Thyroid gland (tissue), 4 donors: ENCODE results near the gene ADCYAP1R1. TPM values are rescaled to one million over a fixed set of nuclear protein-coding genes. Genes with fewer than 3 reads are reported as not detected.

Source experiments
- DNase-seq, 2 donors: peaks; one replicate each; pipeline ENCODE4 v3.0.0-alpha.2; 2019
- H3K27ac ChIP-seq, 3 donors: fragments of 200-600 bp; sonication (generic); 1 replicate in 2 of 3; 2 replicates in 1 of 3; pipeline ENCODE4 v1.5.1; 2016 to 2019; ENCODE audit warnings: mild to moderate bottlenecking in 1 of 3, moderate library complexity in 1 of 3
- H3K27me3 ChIP-seq: fragments of 200-600 bp; sonication (generic); one replicate; pipeline ENCODE4 v1.5.1; 2019
- H3K36me3 ChIP-seq, 2 donors: fragments of 200-600 bp; sonication (generic); one replicate each; pipeline ENCODE4 v1.5.1; 2016 to 2019
- H3K4me1 ChIP-seq, 2 donors: fragments of 200-600 bp; sonication (generic); one replicate each; pipeline ENCODE4 v1.5.1; 2017 to 2019
- H3K4me3 ChIP-seq, 3 donors: fragments of 200-600 bp; sonication (generic); replicated peaks in 1 of 3; 1 replicate in 2 of 3; 2 replicates in 1 of 3; pipeline ENCODE4 v1.5.1; 2016; ENCODE audit warnings: mild to moderate bottlenecking in 1 of 3
- H3K9me3 ChIP-seq: fragments of 200-600 bp; sonication (generic); one replicate; pipeline ENCODE4 v1.5.1; 2017
- POLR2A ChIP-seq, 2 donors: fragments of 450-650 bp; IDR thresholded peaks; one replicate each; pipeline ENCODE4 v1.6.1; 2017; ENCODE audit warnings: antibody characterized with exemption in 2 of 2, mild to moderate bottlenecking in 2 of 2, moderate library complexity in 1 of 2
- WGBS, 2 donors: methylation state at CpG; one replicate each; pipeline ENCODE4 v1.1.5; 2017; 5-methylcytosine and 5-hydroxymethylcytosine counted together
- intact Hi-C: fragments of 100-400 bp; cut with DNase I; formaldehyde crosslinking; loops from one replicate; pipeline ENCODE4 v1.15.1; 2023
- total RNA-seq, 4 donors: library from RNA; depleted of rRNA; stranded (reverse); fragments of >200 nt; gene quantifications; one replicate each; pipeline ENCODE4 v1.2.3, GENCODE V29; 2016
- TF ChIP-seq, protein P1 (sequence below), 6 experiments: fragments of 200-600 bp in 3 of 6; fragments of 450-650 bp in 3 of 6; sonication (generic) in 3 of 6; IDR thresholded peaks; one replicate each; pipeline ENCODE4 v1.5.1; 2016 to 2019; ENCODE audit warnings: antibody characterized with exemption in 6 of 6, mild to moderate bottlenecking in 2 of 6, inconsistent platforms in 1 of 6, moderate library complexity in 1 of 6

ADCYAP1R1 gene
- total RNA-seq, 4 donors from 2014 or later, result 0.27 to 4.6 (median 2.5) TPM

GRCh38 chr7:31129067-31129466, 77.0 kb downstream of the ADCYAP1R1 start:
- Histone ChIP-seq H3K36me3 (no peaks in the 10 kb centered on the region), H3K4me1 (no peaks in the 10 kb centered on the region), H3K27ac (no peak overlapping the region), H3K27me3 (no peaks in the 10 kb centered on the region), H3K4me3 (no peak overlapping the region), H3K9me3 (no peaks in the 10 kb centered on the region)
- 75 to 88% methylated on average over 3 of the region's 3 CpGs for WGBS, 2 donors
- intact Hi-C loops, result no loop called here
- no peak for TF ChIP-seq POLR2A (IDR thresholded peaks at IDR 0.05)
- TF ChIP-seq, protein P1, sequence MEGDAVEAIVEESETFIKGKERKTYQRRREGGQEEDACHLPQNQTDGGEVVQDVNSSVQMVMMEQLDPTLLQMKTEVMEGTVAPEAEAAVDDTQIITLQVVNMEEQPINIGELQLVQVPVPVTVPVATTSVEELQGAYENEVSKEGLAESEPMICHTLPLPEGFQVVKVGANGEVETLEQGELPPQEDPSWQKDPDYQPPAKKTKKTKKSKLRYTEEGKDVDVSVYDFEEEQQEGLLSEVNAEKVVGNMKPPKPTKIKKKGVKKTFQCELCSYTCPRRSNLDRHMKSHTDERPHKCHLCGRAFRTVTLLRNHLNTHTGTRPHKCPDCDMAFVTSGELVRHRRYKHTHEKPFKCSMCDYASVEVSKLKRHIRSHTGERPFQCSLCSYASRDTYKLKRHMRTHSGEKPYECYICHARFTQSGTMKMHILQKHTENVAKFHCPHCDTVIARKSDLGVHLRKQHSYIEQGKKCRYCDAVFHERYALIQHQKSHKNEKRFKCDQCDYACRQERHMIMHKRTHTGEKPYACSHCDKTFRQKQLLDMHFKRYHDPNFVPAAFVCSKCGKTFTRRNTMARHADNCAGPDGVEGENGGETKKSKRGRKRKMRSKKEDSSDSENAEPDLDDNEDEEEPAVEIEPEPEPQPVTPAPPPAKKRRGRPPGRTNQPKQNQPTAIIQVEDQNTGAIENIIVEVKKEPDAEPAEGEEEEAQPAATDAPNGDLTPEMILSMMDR (IDR thresholded peaks at IDR 0.05), result no peak
- DNase-seq, result no peak

GRCh38 chr7:31133497-31133896, 81.4 kb downstream of the ADCYAP1R1 start:
- H3K4me1 ChIP-seq, result no peaks in the 10 kb centered on the region
- intact Hi-C loops, result loop anchor here (10.0 kb wide), 1 partner anchor 601 kb away; no protein-coding TSS in a partner anchor
- H3K27me3 ChIP-seq, result no peaks in the 10 kb centered on the region
- no peak overlapping the region for H3K27ac ChIP-seq
- no peak overlapping the region for H3K4me3 ChIP-seq
- DNase-seq, result no peak
- no peaks in the 10 kb centered on the region for H3K36me3 ChIP-seq
- no peaks in the 10 kb centered on the region for H3K9me3 ChIP-seq
- WGBS, 2 donors, result 73 to 77% methylated on average over 3 of the region's 3 CpGs
- TF ChIP-seq POLR2A (IDR thresholded peaks at IDR 0.05), result no peak
- TF ChIP-seq, protein P1 (IDR thresholded peaks at IDR 0.05), result no peak

DNA sequence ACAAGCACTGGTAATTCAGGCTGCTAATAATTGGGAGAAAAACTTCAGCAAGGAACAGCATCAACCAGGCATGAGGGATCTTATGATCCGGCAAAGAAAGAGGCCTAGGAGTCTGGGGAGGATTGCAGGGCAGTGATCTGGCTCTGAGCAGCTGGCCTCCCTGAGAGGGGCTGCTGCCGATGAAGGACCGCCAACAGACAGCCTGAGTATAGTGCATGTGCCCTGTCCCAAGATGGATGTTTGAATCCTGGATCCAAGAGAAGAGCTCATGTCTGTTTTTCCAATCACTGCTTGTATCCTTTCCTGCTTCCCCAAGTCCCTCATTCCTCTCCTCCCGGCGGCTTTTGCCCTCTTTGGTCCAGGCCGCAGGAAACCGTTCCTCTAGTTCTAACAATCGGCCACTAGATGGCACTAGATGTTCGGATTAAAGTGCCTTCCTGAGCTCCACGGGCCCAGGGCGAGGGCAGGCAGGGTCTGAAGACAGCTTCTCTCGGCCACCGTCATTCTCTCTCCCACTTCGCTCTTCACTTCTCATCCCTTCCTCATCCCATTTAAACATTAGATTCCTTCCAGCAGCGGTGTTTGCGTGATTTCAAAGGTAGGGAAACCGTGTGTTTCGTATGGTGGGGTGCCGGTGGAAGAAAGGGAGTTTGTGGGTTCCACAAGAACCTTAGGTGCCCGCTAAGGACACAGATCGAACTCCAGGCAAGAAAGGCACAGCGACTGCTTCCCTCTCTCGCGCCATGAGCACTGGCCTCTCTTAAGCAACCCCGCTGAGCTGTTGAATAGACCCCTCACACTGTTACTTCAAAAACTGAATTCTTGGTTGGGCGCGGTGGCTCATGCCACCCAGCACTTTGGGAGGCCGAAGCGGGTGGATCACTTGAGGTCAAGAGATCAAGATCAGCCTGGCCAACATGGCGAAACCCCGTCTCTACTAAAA, 82.4 kb downstream of the ADCYAP1R1 start:
- 48 to 49% methylated on average over 31 of the region's 31 CpGs for WGBS, 2 donors
- no peak overlapping the region for H3K4me3 ChIP-seq
- TF ChIP-seq POLR2A (IDR thresholded peaks at IDR 0.05), result no peak
- TF ChIP-seq, protein P1 (IDR thresholded peaks at IDR 0.05), result peak in 5 of 6 experiments; percentile 41 to 74 (median 65)
- intact Hi-C loops, result loop anchor here (10.0 kb wide), 1 partner anchor 600 kb away; no protein-coding TSS in a partner anchor
- H3K9me3 ChIP-seq, result no peaks in the 10 kb centered on the region
- H3K4me1 ChIP-seq, result no peaks in the 10 kb centered on the region
- no peak overlapping the region for H3K27ac ChIP-seq
- DNase-seq, result peak; percentile 58 to 64
- H3K27me3 ChIP-seq, result no peaks in the 10 kb centered on the region
- no peaks in the 10 kb centered on the region for H3K36me3 ChIP-seq

DNA sequence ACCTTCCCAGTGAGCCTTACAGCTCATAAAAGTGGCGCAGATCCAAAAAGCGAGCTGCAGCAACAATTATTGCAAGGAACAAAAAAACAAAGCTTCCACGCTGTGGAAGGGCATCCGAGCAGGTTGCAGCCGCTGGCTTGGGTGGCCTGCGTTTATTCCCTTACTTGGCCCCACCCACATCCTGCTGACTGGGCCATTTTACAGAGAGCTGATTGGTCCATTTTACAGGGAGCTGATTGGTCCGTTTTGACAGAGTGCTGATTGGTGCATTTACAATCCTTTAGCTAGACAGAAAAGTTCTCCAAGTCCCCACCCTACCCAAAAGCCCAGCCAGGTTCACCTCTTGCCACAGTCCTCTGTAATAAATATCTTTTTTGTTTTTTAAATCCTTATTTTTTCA, 85.1 kb downstream of the ADCYAP1R1 start:
- H3K27me3 ChIP-seq, result no peaks in the 10 kb centered on the region
- no peaks in the 10 kb centered on the region for H3K36me3 ChIP-seq
- intact Hi-C loops, result loop anchor here (10.0 kb wide), 1 partner anchor 598 kb away; no protein-coding TSS in a partner anchor
- TF ChIP-seq POLR2A (IDR thresholded peaks at IDR 0.05), result no peak
- TF ChIP-seq, protein P1 (IDR thresholded peaks at IDR 0.05), result no peak
- no peak for DNase-seq
- no peaks in the 10 kb centered on the region for H3K9me3 ChIP-seq
- WGBS, 2 donors, result 82 to 84% methylated on average over 7 of the region's 7 CpGs
- H3K4me3 ChIP-seq, result no peak overlapping the region
- H3K27ac ChIP-seq, result no peak overlapping the region
- no peaks in the 10 kb centered on the region for H3K4me1 ChIP-seq

GRCh38 chr7:31145339-31145738, 93.2 kb downstream of the ADCYAP1R1 start:
- H3K9me3 ChIP-seq, result no peaks in the 10 kb centered on the region
- intact Hi-C loops, result no loop called here

More at GRCh38 chr7:31145339-31145738, 93.2 kb downstream of the ADCYAP1R1 start:
- TF ChIP-seq POLR2A (IDR thresholded peaks at IDR 0.05), result no peak
- TF ChIP-seq, protein P1 (IDR thresholded peaks at IDR 0.05), result no peak
- H3K4me1 ChIP-seq, result no peaks in the 10 kb centered on the region
- no peak overlapping the region for H3K4me3 ChIP-seq
- no peaks in the 10 kb centered on the region for H3K36me3 ChIP-seq
- H3K27ac ChIP-seq, result no peak overlapping the region
- DNase-seq, result no peak
- no peaks in the 10 kb centered on the region for H3K27me3 ChIP-seq
